Hepatocyte (in vitro differentiated cells): ENCODE results near the gene STAT1.

ENCODE experiments used
- EZH2 ChIP-seq: fragments of 200-600 bp; sonication (generic); IDR thresholded peaks from 2 replicates; pipeline ENCODE4 v1.6.1; 2016; ENCODE audit warnings: antibody characterized with exemption, mild to moderate bottlenecking, borderline replicate concordance
- EZH2phosphoT487 ChIP-seq: fragments of 200-600 bp; sonication (generic); IDR thresholded peaks from one replicate; pipeline ENCODE4 v1.6.1; 2018; ENCODE audit warnings: antibody characterized with exemption, mild to moderate bottlenecking, low read depth, moderate library complexity; ENCODE audit not compliant: unreplicated experiment, severe bottlenecking
- TF ChIP-seq, protein P1 (sequence below): fragments of 200-600 bp; sonication (generic); IDR thresholded peaks from 2 replicates; pipeline ENCODE4 v1.5.1; 2016; ENCODE audit warnings: antibody characterized with exemption, mild to moderate bottlenecking; ENCODE audit not compliant: poor library complexity

DNA sequence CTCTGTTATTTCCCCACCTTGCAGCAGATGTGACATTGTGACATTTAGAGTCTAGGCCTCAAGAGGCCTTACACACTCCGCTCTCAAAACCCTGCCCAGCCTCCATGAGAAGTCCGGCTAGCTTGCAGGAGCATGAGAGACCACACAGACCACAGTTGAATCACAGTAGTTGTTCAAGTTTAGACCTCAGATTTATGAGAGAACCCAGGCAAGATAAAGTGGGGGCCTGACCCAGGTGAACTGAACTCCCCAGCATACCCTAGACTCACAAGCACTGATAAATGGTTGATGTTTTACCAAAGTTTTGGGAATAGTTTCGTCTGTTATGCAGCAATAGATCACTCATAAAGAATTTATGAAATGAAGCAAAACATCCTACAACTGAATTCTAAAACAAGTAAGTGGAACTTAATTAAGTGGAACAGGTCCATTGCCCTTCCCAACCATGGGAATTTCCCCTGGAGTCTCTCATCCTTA is 4.7 kb upstream of the STAT1 start:
- TF ChIP-seq EZH2 (no peak), EZH2phosphoT487 (no peak)
- TF ChIP-seq, protein P1, sequence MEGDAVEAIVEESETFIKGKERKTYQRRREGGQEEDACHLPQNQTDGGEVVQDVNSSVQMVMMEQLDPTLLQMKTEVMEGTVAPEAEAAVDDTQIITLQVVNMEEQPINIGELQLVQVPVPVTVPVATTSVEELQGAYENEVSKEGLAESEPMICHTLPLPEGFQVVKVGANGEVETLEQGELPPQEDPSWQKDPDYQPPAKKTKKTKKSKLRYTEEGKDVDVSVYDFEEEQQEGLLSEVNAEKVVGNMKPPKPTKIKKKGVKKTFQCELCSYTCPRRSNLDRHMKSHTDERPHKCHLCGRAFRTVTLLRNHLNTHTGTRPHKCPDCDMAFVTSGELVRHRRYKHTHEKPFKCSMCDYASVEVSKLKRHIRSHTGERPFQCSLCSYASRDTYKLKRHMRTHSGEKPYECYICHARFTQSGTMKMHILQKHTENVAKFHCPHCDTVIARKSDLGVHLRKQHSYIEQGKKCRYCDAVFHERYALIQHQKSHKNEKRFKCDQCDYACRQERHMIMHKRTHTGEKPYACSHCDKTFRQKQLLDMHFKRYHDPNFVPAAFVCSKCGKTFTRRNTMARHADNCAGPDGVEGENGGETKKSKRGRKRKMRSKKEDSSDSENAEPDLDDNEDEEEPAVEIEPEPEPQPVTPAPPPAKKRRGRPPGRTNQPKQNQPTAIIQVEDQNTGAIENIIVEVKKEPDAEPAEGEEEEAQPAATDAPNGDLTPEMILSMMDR = no peak
